Stimulated activated CD4-positive, alpha-beta T cell treated with anti-CD3 and anti-CD28 coated beads, Interleukin-1b, Interleukin-23, amount 100 ng/mL, for 48 hours (primary cell): Measurements from ENCODE around the gene XCL2.
A peak's percentile ranks its signal among the peaks of the same experiment; 100 is the strongest.
"Not testable (repeated sequence)": the region's sequence is repeated elsewhere in the genome, so short reads cannot be mapped to it uniquely, and the experiment has no call there.

Experiments used
- DNase-seq: peaks from one replicate; pipeline ENCODE4 v3.0.0-alpha.2; 2020

Gene XCL2

DNA sequence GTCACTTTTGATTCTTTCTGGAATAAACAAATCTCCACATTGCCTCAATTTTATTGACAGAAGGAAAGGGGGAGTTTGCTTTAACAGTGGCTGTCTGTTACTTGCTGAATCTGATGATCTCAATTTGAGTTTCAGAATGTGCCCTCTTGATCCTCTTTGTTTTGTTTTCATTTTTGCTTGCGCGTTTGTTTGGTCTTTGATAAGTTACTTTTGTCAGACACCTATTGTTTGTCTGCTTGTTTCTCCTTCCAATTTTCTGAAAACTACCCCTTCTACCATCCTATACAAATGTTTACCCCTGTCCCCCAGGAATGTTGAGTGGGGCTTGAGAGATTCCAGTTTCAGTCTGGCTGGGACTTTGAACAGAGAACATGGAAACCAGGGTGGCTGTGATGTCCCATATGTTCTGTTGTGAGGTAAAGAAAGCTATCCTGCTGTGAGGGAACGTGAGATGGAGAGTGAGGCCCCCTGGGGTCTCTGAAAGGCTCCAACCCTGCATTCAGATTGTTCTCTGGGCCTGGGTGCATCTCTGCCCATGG is 11.8 kb upstream of the XCL2 start:
- no peak for DNase-seq

DNA sequence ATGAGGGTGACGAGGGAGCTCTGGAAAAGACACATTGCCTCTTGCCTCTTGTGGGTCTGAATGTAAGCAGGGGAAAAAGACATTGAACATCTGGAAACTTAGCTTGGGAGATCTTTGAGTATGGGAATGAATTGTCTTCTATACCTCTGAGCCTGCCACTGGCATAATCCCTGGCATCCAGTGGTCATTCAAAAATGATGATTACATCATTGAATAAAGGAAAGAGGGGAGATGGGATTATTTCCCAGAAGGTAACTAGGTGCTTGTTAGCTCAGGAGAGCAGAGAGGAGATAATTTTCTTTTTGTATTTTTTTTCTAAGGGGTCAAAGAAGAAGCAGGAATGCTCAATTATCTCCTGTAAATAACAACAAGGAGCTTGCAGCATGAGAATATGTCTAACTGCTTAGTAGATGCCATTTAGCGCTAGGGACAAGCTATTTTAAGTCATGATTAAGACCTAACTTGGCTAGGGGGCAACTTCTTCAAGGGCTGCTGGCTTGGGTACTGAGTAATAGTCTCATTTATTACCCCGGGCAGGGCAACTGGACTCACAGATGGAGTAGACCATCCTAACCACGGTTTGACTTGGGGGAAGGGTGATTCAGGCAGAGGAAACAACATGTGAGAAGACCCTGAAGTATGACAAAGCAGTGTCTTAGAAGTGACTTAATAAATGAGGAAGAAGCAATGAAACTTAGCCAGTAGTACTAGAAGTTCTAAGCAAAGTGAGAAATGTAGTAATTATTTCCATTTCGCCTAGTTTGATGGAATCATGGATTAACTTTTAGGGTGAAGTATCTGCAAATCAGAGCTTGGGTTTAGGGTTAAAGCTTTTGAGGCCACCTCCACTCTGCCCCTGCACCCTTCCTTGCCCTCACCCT is 11.0 kb upstream of the XCL2 start:
- no peak for DNase-seq

DNA sequence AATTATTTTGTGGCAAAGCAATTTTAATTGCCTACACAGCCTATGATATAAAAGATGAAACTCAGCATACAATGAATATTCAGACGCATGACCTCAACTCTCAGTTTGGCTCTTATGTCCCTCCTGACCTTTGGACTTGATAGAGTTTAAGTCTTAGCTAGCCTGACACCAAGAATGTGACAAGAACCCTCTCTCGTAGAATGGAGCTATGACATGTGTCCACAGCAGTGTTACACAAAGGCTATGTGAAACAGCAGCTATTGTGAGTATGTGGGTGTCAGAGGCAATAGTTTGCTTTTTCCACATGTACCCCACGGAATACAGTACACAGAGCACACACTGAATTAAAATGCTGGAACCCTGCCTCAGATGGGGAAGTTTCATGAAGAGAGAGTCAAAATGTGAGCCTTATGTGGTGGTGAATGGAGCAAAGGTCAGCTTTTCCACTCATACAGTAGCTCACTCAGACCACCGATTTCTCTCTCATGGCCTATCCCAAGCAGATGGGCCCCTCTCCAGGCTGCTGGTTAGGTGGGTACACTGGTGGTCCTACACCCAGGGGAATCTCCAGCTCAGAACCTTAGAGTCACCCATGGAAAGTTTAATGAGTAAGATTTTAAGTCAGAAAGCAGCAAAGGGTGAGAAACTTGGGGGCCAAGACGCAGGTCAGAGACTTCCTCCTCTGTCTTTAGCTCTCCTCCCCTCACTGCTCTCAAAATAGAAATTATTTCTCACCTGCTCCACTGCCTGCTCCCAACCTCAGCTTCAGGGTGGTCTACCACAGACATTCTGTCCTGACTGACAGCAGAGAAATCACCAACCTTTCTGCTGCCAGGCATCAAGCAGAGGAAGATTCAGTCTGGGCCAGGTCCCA is 10.1 kb upstream of the XCL2 start:
- DNase-seq = no peak

DNA sequence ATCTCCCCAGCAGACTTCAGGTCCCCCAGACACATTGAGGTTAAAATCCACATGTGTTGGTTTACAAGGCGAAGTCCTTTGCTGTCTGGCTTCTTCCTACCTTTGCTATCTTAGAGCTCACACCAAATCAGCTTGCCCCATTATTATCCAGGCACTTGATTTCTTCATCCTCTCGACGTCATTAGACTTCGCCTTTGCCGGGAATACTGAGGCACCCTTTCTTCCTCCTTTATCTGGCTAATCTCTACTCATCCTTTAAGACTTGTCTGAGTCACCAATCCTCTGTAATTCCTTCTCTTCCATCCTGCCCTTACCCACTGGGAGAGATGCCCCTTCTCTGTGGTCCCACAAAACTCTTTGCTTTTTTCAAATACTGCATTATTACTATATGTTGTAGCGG is 9.2 kb upstream of the XCL2 start:
- DNase-seq = no peak

DNA sequence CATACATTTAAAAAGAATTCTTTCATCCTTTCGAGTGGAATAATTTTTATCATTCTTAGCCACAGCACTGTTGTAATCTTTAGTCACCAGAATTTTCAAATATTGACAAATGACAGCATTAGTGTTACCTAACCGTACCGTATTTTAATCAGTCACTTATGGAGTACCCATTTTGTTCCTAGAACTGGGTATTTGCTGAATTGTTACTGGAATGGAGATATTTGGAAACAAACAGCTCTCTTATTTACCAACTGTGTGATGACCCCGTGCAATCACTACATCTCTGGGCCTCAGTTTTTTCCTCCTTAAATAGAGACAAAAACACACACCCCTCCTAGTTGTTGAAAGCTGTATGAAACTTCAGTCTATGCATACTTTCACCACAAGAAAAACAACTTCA is 7.9 kb upstream of the XCL2 start:
- no peak for DNase-seq

DNA sequence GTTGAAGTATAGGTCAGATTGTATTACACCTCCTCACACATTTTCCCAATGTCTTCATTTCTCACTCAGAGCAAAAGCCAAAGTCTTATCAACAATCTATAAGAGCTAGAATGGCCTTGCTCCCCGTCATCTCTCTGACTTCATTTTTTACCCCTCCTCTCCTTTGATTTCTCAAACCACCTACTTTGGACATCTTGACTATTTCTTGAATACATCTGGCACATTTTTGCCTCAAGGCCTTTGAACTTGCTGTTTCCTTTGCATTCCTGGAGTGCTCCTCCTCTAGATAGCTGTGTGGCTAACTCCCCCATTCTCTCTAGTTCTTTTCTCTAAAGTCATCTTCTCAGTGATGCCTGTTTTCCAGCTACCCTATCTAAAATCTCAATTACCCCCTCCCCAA is 7.2 kb upstream of the XCL2 start:
- no peak for DNase-seq

DNA sequence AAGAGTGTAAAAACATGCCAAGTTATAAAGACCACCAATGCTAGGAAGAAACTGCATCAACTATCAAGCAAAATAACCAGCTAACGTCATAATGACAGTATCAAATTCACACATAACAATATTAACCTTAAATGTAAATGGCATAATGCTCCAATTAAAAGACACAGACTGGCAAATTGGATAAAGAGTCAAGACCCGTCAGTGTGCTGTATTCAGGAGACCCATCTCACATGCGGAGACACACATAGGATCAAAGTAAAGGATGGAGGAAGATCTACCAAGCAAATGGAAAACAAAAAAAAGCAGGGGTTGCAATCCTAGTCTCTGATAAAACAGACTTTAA is 2.7 kb upstream of the XCL2 start:
- not testable (repeated sequence) for DNase-seq

DNA sequence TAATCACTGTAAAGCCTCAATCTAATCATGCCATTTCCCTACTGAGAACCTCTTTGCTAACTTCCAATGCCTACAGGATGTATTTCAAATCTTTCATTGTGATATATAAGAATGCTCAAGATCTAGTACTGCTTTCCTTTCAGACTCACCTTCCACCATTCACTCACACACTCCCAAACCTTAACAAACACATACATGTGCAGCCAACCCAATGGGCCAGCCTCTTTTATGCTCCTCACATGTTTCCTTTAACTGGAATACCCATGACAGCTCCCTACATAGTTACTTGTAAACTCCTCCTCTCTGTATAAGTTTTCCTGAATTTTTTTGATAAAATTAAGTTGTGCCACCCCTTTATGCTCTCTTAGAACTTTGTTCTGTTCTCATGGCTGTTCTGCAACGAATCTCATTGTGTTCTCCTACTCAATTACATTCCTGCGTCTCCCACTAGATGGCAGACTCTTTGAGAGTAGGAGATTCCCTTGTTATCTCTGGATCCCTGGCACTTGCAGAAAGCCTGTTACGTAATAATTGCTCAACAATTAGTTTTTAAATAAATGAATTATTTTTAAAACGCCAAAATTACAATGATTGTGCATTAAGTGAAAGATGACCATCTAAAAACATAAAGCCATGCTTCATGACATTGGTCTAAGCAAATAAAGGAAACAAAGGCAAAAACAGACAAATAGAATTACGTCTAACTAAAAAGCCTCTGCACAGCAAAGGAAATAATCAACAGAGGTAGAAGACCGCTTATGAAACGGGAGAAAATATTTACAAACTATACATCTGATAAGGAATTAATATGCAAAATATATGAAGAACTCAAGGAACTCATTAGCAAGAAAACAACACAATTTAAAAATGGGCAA is 2.1 kb upstream of the XCL2 start:
- not testable (repeated sequence) for DNase-seq

DNA sequence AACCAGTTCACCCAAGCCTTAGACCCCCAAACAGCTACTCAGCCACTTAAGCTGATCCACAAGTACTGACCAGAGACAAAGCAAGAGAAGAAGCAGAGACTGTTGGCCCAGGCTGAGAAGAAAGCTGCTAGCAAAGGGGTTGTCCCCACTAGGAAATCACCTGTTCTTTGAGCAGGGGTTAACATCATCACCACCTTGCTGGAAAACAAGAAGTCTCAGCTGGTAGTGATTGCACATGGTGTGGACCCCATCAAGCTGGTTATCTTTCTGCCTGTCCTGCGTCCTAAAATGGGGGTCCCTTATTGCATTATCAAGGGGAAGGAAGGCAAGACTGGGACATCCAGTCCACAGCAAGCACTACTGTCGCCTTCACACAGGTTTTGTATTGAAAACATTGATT is 819 bp downstream of the XCL2 start:
- DNase-seq = not testable (repeated sequence)

DNA sequence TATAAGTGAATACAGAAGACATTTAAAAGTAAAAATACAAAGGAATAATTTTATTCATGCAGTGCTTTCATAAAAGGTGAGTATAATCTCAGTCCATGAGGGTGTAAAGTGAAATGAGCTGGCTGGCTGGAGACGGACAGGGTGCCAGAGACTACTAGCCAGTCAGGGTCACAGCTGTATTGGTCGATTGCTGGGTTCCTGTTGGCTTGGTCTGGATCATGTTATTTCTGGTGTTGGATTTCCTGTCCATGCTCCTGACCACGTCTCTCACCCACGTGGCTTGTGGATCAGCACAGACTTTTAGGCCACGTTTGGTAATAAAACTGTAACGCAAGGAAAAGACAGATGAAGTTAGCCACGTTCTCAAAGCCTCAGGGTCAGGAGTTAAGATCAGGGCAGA is 3.0 kb downstream of the XCL2 start:
- not testable (repeated sequence) for DNase-seq

DNA sequence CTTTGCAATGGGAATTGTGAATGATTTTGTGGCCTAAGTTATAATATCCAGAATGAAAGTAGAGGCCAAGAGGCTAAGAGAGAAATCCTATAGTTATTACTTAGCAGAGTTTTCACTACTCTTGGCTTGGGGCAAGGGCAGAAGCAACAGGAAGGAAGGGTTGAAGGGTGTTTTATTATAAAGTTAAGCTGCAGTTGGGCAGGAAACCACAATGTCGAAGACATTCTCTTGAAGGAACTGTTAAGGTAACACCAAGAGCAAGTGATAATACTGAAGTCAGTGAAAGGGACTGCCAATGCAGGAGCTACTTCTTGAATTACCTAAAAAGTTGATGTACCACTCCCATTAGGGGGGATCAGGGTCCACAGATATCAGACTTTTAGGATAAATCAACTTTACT is 8.3 kb downstream of the XCL2 start:
- DNase-seq = no peak

DNA sequence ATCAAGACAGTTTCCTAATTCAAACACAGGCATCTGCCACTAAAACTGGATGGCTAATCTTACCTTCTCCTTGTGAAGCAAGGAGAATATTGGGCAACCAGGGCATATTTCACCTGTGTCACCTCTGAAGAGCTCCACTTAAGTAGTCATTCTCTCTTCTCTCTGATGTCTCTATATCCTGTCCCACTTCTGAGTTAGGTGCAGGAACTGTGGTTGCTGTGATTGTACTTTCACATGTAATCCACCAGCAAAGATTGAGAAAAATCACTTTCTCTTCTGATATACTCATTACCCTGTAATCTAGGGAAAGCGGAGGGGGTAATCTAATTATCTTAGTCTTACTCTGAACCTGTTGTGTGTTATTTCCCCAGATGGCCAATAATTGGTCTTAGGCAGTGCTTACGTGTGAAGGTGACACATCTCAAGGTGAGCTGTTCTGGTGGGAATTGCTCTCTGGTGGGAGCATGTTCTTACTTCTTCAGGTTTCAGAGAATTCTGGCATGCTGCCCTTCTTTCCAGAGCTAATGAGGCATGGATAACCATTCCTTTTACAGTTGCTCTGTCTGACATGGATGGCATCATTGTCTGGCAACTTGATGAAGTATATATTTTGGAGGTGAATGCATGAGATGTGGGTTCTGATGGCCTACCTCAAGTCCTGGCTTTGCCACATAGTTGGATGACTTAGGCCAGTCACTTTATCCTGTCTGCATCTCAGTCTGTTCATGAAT is 12.0 kb downstream of the XCL2 start:
- no peak for DNase-seq

DNA sequence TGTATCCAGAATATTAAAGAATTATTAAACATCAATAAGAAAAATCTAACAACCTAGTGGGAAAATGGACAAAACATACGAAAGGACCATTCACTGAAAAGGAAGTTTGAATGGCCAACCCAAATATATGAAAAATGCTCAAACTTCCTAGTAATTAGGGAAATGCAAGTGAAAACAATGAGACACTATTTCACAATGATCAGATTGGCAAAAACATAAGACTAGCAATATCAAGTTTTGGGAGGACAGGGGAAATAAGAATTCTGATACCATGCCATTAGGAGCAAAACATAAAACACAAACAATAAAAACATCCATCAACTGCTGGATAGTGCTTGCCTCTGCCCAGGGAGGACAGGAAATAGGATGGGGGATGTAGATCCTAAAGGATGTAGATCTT is 14.3 kb downstream of the XCL2 start:
- DNase-seq = no peak

DNA sequence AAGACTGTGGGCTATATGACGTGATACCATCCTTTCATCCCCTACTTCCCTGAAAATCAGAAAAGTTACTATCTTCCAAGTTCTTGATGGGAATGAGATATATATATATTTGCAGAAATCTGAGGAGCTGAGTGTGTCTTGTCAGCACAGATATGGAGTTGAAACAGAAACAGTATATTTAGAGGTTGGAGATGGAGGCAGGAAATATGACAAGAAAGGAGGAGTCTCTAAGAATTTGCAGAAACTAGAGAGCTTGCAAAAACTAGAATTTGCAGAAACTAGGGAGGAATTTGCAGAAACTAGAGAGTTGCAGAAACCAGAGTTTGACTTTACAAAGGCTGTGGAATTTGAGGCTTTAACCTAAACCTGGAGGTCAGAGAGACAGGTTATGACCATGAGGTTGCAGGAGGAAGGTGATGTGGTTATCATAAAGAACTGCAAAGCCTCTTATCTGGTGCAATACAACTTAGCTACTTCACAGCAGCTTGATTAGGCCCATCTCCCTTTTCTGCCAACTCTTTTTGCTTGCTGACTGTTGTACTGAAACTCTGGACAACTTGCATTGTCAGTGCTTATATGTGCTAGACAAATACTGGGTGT is 22.3 kb downstream of the XCL2 start:
- DNase-seq = no peak

DNA sequence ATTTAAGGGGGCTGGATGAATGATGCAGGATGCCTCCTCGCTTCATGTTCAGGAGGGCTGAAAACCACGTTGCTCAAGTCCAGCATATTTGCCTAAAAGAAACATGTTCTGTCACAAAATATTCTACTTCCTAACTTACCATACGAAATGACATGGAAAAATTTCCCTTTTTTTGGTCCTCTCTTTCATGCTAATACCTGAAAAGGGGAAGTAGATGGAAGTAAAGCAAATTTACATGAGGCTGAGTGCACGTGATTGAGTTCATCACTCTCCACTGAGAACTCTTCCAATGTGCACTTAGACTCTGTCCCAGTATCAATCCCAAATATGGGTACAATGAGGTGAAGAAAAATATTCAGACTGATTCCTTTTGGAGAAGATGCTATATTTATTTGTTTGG is 23.0 kb downstream of the XCL2 start:
- DNase-seq = no peak

DNA sequence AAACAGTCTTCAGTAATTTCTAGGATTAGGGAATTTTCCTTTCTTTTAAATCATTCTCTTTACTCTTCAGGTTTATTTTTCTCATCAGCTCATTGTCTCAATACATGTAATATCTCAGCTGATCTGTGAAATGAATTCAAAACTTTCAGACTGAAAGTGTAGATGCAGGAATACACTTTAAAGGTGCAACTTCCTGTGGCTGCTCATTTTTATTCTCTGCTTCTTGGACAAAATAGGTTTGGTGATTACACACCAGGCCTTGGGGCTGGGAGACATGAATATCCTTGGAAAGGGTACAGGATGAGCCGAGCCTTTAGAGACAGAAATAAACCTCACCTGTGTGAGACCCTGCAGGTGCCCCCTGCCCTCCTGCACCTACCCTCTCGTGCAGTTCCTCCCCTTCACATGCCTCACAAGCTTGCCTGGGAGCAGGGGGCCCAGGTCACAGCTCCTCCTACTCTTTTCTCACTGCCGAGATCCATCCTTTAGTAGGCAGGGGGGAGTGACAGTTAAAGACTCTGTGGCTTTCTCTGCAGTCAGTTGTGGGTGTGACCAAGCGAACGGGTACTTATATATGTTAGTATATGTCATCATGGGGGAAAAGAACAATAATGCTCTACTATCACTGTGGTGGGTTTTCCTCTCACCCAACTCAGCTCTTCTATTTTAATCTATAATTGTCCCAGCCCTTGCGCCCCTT is 23.6 kb downstream of the XCL2 start:
- DNase-seq = peak; percentile 46

DNA sequence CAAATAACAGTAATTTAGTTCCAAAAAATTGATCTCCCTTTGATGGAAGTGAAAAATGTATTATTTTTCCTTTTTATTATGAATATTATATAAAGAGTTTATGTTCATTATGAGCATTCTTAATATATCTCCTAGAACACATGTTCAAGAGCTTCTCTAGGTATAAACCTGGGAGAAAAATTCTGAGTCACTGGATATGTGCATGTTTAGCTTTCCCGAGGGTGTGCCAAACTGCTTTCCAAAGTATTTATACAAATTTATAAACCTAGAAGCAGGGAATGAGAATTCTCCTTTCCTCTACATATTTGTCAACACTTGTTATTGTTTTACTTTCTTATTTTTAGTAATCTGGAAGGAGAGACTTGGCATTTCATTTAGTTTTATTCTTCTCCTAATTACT is 25.0 kb downstream of the XCL2 start:
- DNase-seq = no peak

DNA sequence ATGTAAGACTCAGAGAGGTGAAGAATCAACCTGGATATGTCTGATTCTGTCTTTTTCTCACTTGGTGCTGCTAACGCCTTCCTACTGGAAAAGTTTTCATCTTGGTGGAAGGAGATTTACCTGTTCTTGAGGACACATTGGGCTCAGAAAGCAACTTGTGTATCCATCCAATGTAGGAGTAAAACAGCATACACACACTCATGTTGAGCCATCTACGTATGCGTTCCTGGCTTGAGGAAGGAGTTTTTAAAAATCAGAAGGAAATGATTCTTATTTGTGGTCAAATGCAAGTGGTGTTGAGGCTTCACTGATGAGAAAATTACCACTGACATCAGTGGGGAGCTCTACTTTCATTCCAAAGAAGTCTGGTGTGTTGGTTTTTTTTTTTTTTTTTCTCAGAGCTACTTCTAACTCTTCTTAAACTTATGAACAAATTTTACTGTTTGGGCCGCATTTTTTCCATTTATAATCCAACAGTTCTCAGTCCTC is 25.6 kb downstream of the XCL2 start:
- no peak for DNase-seq

DNA sequence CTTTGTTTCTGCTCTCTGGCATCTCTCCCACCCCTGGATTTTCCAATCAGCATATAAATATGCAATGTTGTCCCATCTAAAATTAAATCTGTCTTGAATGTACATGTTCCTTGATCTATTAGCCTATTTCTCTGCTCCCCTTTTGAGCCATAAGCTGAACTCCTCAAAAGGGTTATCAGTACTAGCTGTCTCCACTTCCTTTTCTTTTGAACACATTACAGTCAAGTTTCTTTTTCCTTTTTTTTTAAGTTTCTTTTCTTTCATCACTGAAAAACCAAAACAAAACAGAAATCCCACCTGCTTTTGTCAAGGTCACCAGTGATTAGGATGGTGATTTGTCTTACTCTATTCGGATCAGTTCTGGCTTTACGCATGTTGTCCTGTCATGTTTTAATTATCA is 29.3 kb downstream of the XCL2 start:
- no peak for DNase-seq

DNA sequence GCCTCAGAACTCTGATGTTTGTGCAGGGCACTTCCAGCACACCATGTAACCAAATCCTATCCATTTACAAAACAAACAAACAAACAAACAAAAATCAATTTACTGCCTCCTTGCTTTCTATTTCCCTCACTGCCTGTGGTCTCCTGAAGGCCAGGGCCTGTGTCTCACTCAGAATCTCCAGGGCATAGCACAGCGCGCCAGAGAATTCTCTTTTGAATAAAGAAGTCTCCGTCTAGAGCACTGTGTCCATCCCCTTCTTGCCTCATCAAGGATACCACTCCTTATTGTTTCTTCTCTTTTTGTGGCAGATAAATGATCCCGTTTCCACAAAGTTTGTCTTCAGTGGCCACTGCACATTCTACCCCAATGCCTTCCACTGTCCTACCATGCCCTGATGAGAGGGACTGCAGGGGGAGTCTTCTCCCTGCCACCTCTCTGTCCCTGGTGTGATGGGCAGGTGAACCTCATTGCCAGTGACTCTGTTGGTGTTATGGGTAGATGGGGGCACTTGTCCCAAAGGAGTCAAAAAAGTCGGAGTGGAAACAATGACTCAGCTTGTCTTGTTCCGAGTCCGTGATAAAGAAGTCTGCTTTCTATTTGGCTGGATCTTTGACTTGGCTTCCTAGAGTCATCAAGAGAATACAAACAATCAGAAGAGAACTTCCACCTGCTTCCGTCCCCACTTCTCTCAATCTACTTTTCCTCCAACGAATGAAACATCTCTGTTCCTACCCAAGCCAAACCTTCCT is 30.0 kb downstream of the XCL2 start:
- no peak for DNase-seq
